Endothelial cell of umbilical vein (primary cell): ENCODE data around the gene PRM3. TPM values are rescaled to one million over a fixed set of nuclear protein-coding genes. Genes with fewer than 3 reads are reported as not detected.

ENCODE experiments used
- BruUV-seq: library from RNA; stranded (reverse); fragments of 400-500 nt; replicated peaks from 2 replicates; lab custom pipeline; 2021; lab: Mats Ljungman, UMichigan
- CTCF ChIA-PET: fragments of 300-600, 350-600 bp; sonication (Branson Sonifier 250); formaldehyde crosslinking; loops from one replicate; lab custom pipeline; 2021; ENCODE audit warnings: antibody characterized with exemption, inconsistent platforms; lab: Charles Lee
- POLR2A ChIA-PET: fragments of 300-600, 350-600 bp; sonication (Branson Sonifier 250); formaldehyde crosslinking; loops from one replicate; lab custom pipeline; 2021; ENCODE audit warnings: antibody characterized with exemption, inconsistent platforms; lab: Charles Lee
- DNase-seq: peaks from one replicate; pipeline ENCODE4 v3.0.0-alpha.2; 2011; ENCODE audit warnings: low read depth, low spot score
- FAIRE-seq: peaks from 2 replicates; lab custom pipeline; 2011; peaks lifted over from hg19 to GRCh38; lab: Jason Lieb, UNC
- H2AFZ ChIP-seq: 2 replicates; pipeline ENCODE4 v1.6.0; 2012; ENCODE audit warnings: low read depth, low read length, control low read depth, inconsistent platforms
- H3K27ac ChIP-seq: 2 replicates; pipeline ENCODE4 v1.5.1; 2011; ENCODE audit warnings: low read depth, mild to moderate bottlenecking, control low read depth, low read length, moderate library complexity; ENCODE audit not compliant: insufficient read depth
- H3K27me3 ChIP-seq, 2 experiments: 2 replicates each; pipeline versions ENCODE4 v1.6.0 to v1.6.1; 2011; ENCODE audit warnings: low read length in 2 of 2, mixed read lengths in 1 of 2; ENCODE audit not compliant: control insufficient read depth in 2 of 2, insufficient read depth in 2 of 2
- H3K36me3 ChIP-seq, 2 experiments: 2 replicates in 1 of 2; 3 replicates in 1 of 2; pipeline ENCODE4 v1.5.1; 2011; ENCODE audit warnings: low read length in 2 of 2, mild to moderate bottlenecking in 1 of 2, moderate library complexity in 1 of 2; ENCODE audit not compliant: control insufficient read depth in 2 of 2, insufficient read depth in 2 of 2; ENCODE audit errors: extremely low read depth in 1 of 2
- H3K4me1 ChIP-seq: 3 replicates; pipeline ENCODE4 v1.5.1; 2011; ENCODE audit warnings: mild to moderate bottlenecking, low read length; ENCODE audit not compliant: control insufficient read depth, insufficient read depth; ENCODE audit errors: extremely low read depth
- H3K4me2 ChIP-seq: 2 replicates; pipeline ENCODE4 v1.6.1; 2011; ENCODE audit warnings: low read length, control low read depth, mixed read lengths; ENCODE audit not compliant: insufficient read depth
- H3K4me3 ChIP-seq, 3 experiments: fragments of 200-600 bp in 1 of 3; sonication (generic), shearing (Covaris generic) in 1 of 3; replicated peaks in 1 of 3; 2 replicates each; pipeline ENCODE4 v1.5.1; 2011 to 2016; ENCODE audit warnings: control low read depth in 3 of 3, low read length in 3 of 3, mild to moderate bottlenecking in 2 of 3, inconsistent platforms in 1 of 3, low read depth in 1 of 3, moderate library complexity in 1 of 3; ENCODE audit not compliant: insufficient read depth in 1 of 3
- H3K79me2 ChIP-seq: 2 replicates; pipeline ENCODE4 v1.6.0; 2012; ENCODE audit warnings: low read length, inconsistent platforms; ENCODE audit not compliant: control insufficient read depth, insufficient read depth
- H3K9ac ChIP-seq: replicated peaks from 2 replicates; pipeline ENCODE3; 2011; ENCODE audit warnings: low read length, control low read depth; ENCODE audit not compliant: insufficient read depth; ENCODE audit errors: extremely low read depth
- H3K9me1 ChIP-seq: replicated peaks from 3 replicates; pipeline ENCODE4 v1.6.0; 2011; ENCODE audit warnings: mild to moderate bottlenecking, low read length; ENCODE audit not compliant: control insufficient read depth, insufficient read depth; ENCODE audit errors: extremely low read depth
- H3K9me3 ChIP-seq: replicated peaks from 2 replicates; pipeline ENCODE4 v1.5.1; 2012; ENCODE audit warnings: low read length, inconsistent platforms; ENCODE audit not compliant: control insufficient read depth, insufficient read depth
- H4K20me1 ChIP-seq: replicated peaks from 2 replicates; pipeline ENCODE3; 2011; ENCODE audit warnings: mild to moderate bottlenecking, low read length; ENCODE audit not compliant: control insufficient read depth, insufficient read depth; ENCODE audit errors: extremely low read depth
- EZH2 ChIP-seq: IDR thresholded peaks from 2 replicates; pipeline ENCODE4 v1.6.1; 2012; ENCODE audit warnings: borderline replicate concordance, low read depth, mild to moderate bottlenecking, moderate library complexity, low read length, inconsistent platforms; ENCODE audit not compliant: severe bottlenecking
- FOS ChIP-seq: IDR thresholded peaks from 2 replicates; pipeline ENCODE4 v1.6.1; 2011; ENCODE audit warnings: mild to moderate bottlenecking, low read length, moderate library complexity, borderline replicate concordance; ENCODE audit not compliant: insufficient read depth
- GATA2 ChIP-seq: IDR thresholded peaks from 2 replicates; pipeline ENCODE4 v1.7.0; 2011; ENCODE audit warnings: low read depth, mild to moderate bottlenecking, moderate library complexity, mixed read lengths, low read length; ENCODE audit not compliant: insufficient read length, insufficient read depth
- JUN ChIP-seq: IDR thresholded peaks from 2 replicates; pipeline ENCODE4 v1.6.1; 2011; ENCODE audit warnings: borderline replicate concordance, low read depth; ENCODE audit not compliant: insufficient read length, insufficient read depth
- MYC ChIP-seq: IDR thresholded peaks from one replicate; pipeline ENCODE4 v1.6.1; 2011; ENCODE audit warnings: mild to moderate bottlenecking, low read depth, low read length
- POLR2A ChIP-seq: IDR thresholded peaks from 2 replicates; pipeline ENCODE4 v1.6.1; 2012; ENCODE audit warnings: low read depth, mild to moderate bottlenecking, control low read depth, low read length
- POLR2AphosphoS5 ChIP-seq: IDR thresholded peaks from 2 replicates; pipeline ENCODE4 v1.6.1; 2012; ENCODE audit warnings: low read depth, mild to moderate bottlenecking, control low read depth, low read length, moderate library complexity; ENCODE audit not compliant: insufficient read depth
- dilution Hi-C: fragments of 300-500 bp; cut with MboI; formaldehyde crosslinking; loops from one replicate; pipeline ENCODE4 v1.15.0; 2019; ENCODE audit warnings: low sequenced_read_pairs; ENCODE audit not compliant: extremely low pct_ligation_motif_present
- intact Hi-C: fragments of 100-400 bp; cut with micrococcal nuclease; formaldehyde crosslinking; loops from one replicate; pipeline ENCODE4 v1.10.0; 2022
- polyA plus RNA-seq, 4 experiments: library from polyadenylated mRNA; depleted of rRNA in 3 of 4; stranded (reverse) in 3 of 4; unstranded in 1 of 4; fragments of >200 nt; gene quantifications; 2 replicates each; pipeline versions ENCODE4 v1.2.1 to v1.2.3, GENCODE V29; 2011 to 2012; ENCODE audit warnings: missing spikeins in 1 of 4
- total RNA-seq: library from RNA; stranded (reverse); gene quantifications from 2 replicates; pipeline ENCODE4 v1.2.3, GENCODE V29; 2021
- TF ChIP-seq, protein P1 (sequence below), 2 donors: IDR thresholded peaks; 1 replicate in 1 of 2; 2 replicates in 1 of 2; pipeline ENCODE4 v1.5.1; 2011; ENCODE audit warnings: low read length in 2 of 2, mild to moderate bottlenecking in 2 of 2, moderate library complexity in 2 of 2, control low read depth in 1 of 2, inconsistent platforms in 1 of 2, low read depth in 1 of 2; ENCODE audit not compliant: insufficient read depth in 1 of 2; ENCODE audit errors: extremely low read depth in 1 of 2
- TF ChIP-seq, protein P2 (sequence below): IDR thresholded peaks from 2 replicates; pipeline ENCODE4 v1.6.1; 2011; ENCODE audit not compliant: insufficient read depth, insufficient read length

The PRM3 gene
- total and polyA plus RNA-seq, 2 donors (not counting 3 experiments of a cell fraction or from before 2014, with no cell fraction given) = not detected

DNA sequence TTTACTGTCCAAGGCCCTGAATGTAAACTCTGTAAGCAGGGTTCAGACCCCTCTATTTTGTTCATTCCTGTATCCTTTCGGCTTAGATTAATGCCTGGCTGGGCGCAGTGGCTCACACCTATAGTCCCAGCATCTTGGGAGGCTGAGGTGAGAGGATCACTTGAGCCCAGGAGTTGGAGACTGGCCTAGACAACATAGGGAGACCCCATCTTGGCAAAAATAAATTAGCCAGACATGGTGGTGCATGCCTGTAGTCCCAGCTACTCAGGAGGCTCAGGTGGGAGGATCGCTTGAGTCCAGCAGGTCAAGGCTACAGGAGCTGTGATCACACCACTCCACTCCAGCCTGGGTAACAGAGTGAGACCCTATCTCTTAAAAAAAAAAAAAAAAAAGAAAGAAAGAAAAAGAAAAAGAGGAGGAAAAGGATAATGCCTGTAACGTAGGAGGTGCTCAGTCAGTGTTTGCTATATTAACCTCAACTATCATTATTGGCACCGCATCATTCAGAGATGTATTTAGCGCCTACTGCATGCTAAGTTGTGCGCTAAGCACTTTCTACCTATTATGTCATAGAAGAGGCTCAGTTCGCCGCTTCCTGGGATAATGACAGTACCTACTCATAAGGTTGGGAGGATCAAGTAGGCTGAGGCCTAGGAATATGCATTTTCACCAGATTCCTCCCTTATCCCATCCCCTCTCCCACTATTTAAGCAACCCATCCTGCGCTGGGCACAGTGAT, 22.5 kb downstream of the PRM3 start:
- Histone ChIP-seq H4K20me1 (no peaks in the 10 kb centered on the region), H3K4me1 (peaks cover 5% of the 10 kb centered on the region), H3K27ac (no peak overlapping the region), H3K9me3 (no peaks in the 10 kb centered on the region), H3K9me1 (no peaks in the 10 kb centered on the region), H3K9ac (no peak overlapping the region), H3K4me2 (no peak overlapping the region), H3K79me2 (no peaks in the 10 kb centered on the region), H3K4me3 (no peak overlapping the region), H3K27me3 (peaks cover 0 to 1% of the 10 kb centered on the region in 2 experiments), H3K36me3 (no peaks in the 10 kb centered on the region), H2AFZ (no peak overlapping the region)
- no TSS peak for BruUV-seq
- no peak for TF ChIP-seq FOS
- TF ChIP-seq MYC = no peak
- no peak for TF ChIP-seq POLR2AphosphoS5
- TF ChIP-seq JUN = no peak
- TF ChIP-seq POLR2A = no peak
- dilution Hi-C loops = no loop called here
- CTCF ChIA-PET = interaction anchor here (1.2 kb wide), 1 partner anchor 280 kb away, joined by 4 read pairs; no protein-coding TSS in a partner anchor
- intact Hi-C loops = loop anchor here (10.0 kb wide), 1 partner anchor 64 kb away; no protein-coding TSS in a partner anchor
- FAIRE-seq (no peak), DNase-seq (no peak)
- POLR2A ChIA-PET = no interaction called here

DNA sequence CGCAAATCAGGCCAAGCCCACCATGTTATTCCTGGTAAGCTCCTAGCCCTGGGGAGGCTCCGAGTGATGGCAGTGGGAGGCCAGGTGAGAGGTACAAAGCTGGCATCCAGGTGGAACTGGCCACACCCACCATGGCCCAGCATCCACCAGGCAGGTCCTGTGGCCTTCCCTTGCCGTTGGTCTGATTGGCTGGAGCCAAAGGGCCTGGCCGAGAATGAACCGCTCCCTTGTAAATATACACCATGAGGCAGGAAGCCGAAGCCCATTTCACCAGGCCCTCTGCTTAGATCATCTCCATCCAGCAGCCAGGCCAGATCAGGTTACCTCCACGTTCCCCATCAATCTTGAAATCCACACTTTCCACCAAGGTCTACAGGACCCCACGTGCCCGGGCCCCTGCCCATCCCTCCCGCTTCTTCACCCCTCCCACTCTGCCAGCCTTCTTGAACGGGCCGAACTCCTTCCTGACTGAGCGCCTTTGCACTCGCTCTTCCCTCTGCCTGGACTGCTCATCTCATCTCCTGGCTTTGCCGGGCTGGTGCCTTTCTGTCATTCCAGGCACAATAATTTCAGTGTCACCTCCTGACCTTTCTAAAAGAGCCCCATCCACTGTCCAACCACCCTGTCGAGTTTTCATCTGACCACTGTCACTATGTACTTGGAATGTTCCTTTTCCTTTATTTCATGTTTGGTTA, 23.2 kb downstream of the PRM3 start:
- BruUV-seq = no TSS peak
- Histone ChIP-seq H3K79me2 (no peaks in the 10 kb centered on the region), H3K27me3 (peaks cover 0 to 1% of the 10 kb centered on the region in 2 experiments), H2AFZ (no peak overlapping the region), H3K4me2 (no peak overlapping the region), H3K9me1 (no peaks in the 10 kb centered on the region), H3K9ac (no peak overlapping the region), H4K20me1 (no peaks in the 10 kb centered on the region), H3K9me3 (no peaks in the 10 kb centered on the region), H3K36me3 (no peaks in the 10 kb centered on the region), H3K4me1 (peaks cover 3% of the 10 kb centered on the region), H3K27ac (no peak overlapping the region), H3K4me3 (no peak overlapping the region)
- ChIA-PET CTCF (no interaction called here), POLR2A (no interaction called here)
- TF ChIP-seq GATA2 (no peak), FOS (no peak), EZH2 (no peak), POLR2A (no peak)
- TF ChIP-seq, protein P1, sequence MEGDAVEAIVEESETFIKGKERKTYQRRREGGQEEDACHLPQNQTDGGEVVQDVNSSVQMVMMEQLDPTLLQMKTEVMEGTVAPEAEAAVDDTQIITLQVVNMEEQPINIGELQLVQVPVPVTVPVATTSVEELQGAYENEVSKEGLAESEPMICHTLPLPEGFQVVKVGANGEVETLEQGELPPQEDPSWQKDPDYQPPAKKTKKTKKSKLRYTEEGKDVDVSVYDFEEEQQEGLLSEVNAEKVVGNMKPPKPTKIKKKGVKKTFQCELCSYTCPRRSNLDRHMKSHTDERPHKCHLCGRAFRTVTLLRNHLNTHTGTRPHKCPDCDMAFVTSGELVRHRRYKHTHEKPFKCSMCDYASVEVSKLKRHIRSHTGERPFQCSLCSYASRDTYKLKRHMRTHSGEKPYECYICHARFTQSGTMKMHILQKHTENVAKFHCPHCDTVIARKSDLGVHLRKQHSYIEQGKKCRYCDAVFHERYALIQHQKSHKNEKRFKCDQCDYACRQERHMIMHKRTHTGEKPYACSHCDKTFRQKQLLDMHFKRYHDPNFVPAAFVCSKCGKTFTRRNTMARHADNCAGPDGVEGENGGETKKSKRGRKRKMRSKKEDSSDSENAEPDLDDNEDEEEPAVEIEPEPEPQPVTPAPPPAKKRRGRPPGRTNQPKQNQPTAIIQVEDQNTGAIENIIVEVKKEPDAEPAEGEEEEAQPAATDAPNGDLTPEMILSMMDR (IDR thresholded peaks at IDR 0.05; ENCODE audit: extremely low read depth in 1 of 2, insufficient read depth in 1 of 2, low read depth in 1 of 2, low read length in 2 of 2) = no peak
- TF ChIP-seq, protein P2, sequence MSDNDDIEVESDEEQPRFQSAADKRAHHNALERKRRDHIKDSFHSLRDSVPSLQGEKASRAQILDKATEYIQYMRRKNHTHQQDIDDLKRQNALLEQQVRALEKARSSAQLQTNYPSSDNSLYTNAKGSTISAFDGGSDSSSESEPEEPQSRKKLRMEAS = no peak
- intact Hi-C loops = loop anchor here (10.0 kb wide), 1 partner anchor 65 kb away; no protein-coding TSS in a partner anchor
- DNase-seq = no peak
- dilution Hi-C loops = no loop called here
- no peak for FAIRE-seq
